Spleen (tissue), 7 donors: Measurements from ENCODE around the gene GPR176.

Experiments
- CTCF ChIP-seq, 11 experiments: fragments of 200-600 bp in 7 of 11; fragments of 450-650 bp in 4 of 11; sonication (generic) in 4 of 11; IDR thresholded peaks in 8 of 11; conservative IDR thresholded peaks in 3 of 11; 1 replicate in 7 of 11; 2 replicates in 4 of 11; pipeline versions ENCODE4 v1.4.0 to v1.8.0; 2016 to 2021; ENCODE audit warnings: antibody characterized with exemption in 11 of 11, inconsistent platforms in 4 of 11, mild to moderate bottlenecking in 1 of 11
- POLR2A ChIP-seq, 3 donors: fragments of 450-650 bp; IDR thresholded peaks; one replicate each; pipeline ENCODE4 v1.5.1; 2017; ENCODE audit warnings: antibody characterized with exemption in 3 of 3, mild to moderate bottlenecking in 1 of 3
- POLR2AphosphoS5 ChIP-seq, 3 donors: sonication (generic); formaldehyde crosslinking; IDR thresholded peaks; one replicate each; pipeline ENCODE4 v1.5.1; 2017; ENCODE audit warnings: antibody characterized with exemption in 3 of 3
- donor health status: DM: no; HTN: no; CAD: no; lungs with moderate emphysema.
- donor health status: DM: no; HTN: no; CAD: no.
- donor health status: DM: no; HTN: no; CAD: no.

- TF ChIP-seq POLR2A (IDR thresholded peaks at IDR 0.05) = no peak
- TF ChIP-seq CTCF (IDR thresholded peaks at IDR 0.05 in 8 of 11, conservative IDR thresholded peaks at IDR 0.05 in 3 of 11) = no peak
- no peak for TF ChIP-seq POLR2AphosphoS5 (IDR thresholded peaks at IDR 0.05)
These were observed 136.7 kb downstream of the GPR176 start for GRCh38 chr15:39783244-39783820.
